Measurements from ENCODE around the gene EFCAB12.
"Not testable (repeated sequence)": the region's sequence is repeated elsewhere in the genome, so short reads cannot be mapped to it uniquely, and the experiment has no call there.

The EFCAB12 gene

DNA sequence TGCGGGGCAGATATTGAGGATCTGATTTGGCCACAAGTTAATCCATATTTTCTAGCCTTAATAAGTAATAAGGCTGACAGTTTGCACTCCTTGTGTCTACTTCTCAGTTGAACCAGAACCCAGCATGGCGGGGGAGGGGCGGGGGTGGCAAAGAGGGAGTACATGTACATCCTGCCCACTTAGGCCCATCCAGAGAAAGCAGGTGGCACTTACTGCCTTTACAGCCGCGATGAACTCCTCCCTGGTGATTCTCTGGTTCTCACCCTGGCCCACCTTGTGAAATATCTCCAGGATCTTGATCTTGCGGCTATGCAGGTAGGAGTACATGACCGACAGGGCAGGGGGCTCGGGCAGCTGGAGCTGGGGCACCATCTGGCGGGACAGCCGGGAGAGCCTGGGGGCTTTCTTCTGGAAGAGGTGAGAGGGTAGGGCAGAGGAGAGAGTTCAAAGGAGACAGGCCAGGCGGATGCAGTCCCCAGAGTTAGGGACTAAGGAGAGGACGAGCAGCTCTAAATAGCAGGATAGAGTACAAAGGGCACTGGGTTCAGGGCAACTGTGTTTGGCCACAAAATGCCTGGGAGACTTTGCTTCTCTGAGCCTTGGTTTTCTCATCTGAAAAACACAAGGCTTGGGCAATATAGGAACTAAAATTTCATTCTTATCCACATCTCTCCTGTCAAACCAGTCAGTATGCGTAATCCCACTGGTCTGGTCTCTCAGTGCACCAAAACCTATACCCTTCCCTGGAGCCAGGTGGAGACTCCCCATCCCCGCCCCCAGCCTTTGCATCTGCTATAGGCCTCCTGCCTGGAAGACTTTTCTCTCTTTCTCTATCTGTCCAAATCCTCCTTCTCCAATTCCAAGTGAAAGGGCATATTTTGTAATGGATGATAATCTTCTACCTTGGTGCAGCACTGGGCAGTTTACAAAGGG is 10.1 kb downstream of the EFCAB12 start:
- no peak for DNase-seq

- no peak for DNase-seq
Observed at GRCh38 chr3:129417326-129417725, 11.1 kb downstream of the EFCAB12 start.

- DNase-seq = no peak
Observed at GRCh38 chr3:129416415-129416814, 12.0 kb downstream of the EFCAB12 start.

DNA sequence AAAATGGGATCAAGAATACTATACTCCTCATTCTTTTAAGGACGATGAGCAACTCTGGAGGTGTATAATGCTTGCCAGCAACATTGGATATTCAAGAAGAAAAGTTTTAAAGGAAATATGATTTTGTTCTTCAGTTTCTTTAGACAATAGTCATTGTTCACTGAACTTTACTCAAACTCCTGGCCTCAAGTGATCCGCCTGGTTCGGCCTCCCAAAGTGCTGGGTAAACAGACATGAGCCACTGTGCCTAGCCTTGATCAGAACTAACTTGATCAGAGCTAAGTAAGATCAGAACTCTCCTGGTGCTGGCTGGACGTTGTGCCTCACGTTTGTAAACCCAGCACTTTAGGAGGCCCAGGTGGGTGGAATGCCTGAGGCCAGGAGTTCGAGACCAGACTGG is 12.6 kb downstream of the EFCAB12 start:
- no peak for DNase-seq

DNA sequence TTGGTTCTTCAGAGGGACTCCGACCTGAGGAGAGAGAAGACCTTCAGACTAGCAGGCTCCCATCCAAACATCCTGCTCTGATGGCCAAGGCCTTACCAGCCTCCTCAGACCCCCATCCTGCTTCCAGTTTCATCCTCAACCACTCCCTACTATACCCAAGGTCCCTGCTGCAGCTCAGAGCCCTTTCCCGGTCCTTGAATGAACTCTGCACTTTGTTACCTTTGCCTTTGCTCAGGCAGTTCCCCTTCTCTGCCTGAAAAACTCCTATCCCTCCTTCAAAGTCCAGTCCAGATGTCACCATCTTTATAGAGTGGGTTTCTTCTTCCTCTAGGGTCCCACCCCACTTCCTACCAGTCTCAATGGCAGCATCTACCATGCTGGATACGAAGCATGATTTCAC is 13.1 kb downstream of the EFCAB12 start:
- DNase-seq = no peak

DNA sequence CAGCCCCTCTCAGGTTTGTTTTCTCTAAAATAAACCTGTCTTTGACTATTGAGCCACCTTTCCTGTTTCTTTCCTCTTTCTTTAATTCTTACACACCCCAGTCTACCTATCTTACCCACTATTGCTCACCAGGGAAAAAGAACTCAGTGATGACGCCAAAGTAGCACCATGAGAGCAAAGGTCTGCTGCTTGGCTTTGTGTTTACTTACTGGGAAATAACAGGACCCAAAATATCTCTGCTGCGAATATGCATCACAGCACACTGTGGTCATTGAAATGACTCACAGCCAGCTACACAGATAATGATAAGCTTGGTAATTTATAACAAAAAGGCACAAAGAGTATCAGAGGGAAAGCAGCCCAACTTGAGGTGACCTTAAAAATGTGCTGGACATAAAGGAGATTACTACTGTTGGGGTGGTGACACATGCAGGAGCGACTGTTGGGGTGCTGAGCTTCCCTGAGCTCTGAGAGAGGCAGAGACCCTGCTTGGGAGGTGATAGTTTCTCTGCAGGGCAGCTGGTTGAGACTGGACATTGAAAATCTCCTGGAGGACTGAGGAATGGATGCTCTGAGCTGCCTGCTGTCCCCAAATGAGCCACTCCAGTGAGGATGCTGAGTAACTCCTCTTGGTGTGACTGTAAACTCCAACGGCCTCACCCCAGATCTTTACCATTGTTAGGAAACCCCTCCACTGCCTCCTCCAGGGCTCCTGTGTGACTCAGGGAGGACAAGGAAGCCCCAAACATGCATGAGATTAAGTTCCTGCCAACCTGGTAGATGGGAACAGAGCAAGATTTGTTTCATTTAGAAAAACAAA is 14.5 kb downstream of the EFCAB12 start:
- no peak for DNase-seq

DNA sequence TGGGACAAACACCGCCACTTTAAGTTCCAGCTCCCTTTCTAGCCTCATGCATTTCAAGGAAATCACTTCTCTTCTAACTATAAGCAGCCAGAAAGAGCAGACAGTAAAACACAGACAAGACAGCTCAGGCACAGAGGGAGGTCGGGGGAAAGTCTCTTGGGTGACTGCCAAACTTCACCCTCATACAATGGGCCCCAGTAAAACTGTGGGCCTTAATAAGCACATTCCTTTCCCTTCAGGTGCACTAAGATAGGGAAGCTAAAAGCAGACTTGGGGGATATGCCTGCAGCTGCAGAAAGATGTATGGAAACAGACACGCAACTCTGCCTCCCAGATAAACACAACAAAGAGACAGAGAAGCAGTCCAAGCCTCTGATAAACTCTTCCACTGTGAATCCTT is 15.2 kb downstream of the EFCAB12 start:
- not testable (repeated sequence) for DNase-seq

GRCh38 chr3:129412542-129413198 is 15.8 kb downstream of the EFCAB12 start:
- no peak for DNase-seq

- no peak for DNase-seq
Observed at GRCh38 chr3:129410971-129411370, 17.5 kb downstream of the EFCAB12 start.

GRCh38 chr3:129409541-129409940 is 18.9 kb downstream of the EFCAB12 start:
- DNase-seq = no peak

DNA sequence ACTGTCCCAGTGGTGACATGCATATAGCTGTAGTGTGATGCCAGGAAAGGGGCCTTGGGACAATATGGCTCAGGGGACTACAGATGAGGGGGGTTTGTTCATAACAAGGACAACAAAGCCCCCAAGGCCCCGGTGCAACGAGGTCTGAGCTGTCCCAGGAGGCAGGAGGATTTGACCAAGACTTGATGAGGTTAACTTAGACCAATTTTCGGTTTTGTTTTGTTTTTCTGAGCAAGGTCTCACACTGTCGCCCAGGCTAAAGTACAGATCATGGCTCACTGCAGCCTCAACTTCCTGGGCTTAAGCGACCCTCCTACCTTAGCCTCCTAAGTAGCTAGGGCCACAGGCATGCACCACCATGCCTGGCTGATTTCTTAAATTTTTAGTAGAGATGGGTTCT is 23.8 kb downstream of the EFCAB12 start:
- no peak for DNase-seq

GRCh38 chr3:129404130-129404529 is 24.3 kb downstream of the EFCAB12 start:
- DNase-seq = no peak

DNA sequence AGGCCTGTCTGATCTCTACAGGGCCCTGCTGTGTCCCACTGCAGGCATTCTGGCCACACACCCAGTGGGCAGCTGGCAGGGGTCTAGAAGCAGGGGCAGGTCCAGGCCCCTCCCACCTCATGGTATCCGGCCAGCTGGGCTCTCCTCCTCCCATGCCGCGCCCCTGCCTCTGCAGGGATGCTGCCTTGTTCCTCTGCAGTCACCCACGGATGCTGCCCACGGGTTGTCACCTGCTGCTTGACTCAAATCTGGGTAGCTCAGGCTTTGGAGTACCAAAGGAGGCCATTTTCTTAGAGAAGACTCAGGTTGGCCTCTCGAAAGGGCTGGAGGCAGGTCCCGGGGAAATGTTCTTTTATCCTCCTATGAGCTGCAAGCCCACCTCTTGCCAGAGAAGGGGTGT is 25.0 kb downstream of the EFCAB12 start:
- DNase-seq = no peak

GRCh38 chr3:129402616-129403015 is 25.8 kb downstream of the EFCAB12 start:
- no peak for DNase-seq

DNA sequence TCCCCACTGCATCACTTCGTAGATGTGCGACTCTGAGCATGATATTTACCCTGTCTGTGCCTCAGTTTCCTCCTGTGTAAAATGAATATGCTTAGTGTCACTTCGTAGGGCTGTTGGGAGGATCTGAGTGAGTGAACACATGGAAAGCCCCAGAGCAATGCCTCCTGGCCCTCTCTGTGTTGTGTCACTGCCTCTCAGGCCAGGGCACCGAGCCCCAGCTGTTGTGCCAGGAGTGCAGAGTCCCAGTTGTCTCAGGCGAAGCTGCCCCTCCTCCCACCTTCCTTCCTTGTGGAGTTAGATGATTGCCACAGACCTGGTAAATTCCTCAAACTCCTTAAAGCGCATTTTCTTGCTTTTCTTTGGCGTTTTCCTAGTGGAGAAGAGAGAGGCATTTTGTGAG is 26.2 kb downstream of the EFCAB12 start:
- DNase-seq = no peak

GRCh38 chr3:129399895-129400357 is 28.5 kb downstream of the EFCAB12 start:
- DNase-seq = no peak

GRCh38 chr3:129399145-129399894 is 29.1 kb downstream of the EFCAB12 start:
- peak; percentile 60 for DNase-seq

DNA sequence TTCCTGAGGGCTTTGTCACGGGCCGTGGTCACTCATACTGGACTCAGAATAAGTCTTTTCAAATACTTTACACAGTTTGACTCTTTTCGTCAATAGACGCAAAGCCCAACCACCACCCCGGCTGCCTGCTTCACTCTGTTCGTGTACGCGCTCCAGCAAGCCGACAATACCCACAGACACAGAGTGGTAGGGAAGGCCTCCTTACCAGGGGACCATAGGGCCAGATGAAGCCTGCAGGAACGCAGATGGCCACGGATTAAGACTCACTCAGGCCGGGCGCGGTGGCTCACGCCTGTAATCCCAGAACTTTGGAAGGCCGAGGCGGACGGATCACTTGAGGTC is 29.7 kb downstream of the EFCAB12 start:
- peak; percentile 13 for DNase-seq

DNA sequence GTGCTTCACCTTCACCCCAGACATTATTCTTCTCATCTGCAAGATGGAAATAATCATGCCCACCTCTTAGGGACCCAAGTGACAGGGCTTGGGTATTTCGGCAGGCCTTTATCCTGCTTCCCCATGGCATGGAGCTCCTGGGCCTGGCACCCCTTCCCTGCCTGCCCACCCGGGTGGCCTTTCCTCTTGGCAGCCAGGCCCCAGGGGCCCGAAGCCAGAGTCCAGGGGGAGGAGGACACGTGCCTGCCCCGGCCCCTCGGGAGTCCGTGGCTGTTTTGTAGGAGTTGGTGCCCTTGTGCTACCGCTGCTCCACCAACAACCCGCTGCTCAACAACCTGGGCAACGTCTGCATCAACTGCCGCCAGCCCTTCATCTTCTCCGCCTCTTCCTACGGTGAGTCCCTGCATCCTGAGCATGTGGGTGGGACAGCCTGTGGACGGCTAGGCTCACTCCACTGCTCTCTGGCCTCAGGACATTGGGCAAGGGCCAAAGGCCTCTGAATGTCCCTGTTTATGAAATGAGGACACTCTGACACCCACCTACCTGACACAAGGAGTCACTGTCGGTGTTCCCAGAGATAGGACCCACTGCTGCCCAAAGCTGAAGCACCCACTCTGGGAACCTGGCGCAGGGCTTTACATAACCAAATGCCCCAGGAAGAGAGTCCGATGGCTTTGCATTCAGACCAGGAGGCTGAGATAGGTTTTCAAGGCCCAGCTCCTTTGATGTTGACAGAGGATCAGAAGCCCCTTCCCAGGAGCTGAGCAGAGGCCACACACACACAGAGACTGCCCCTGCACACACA is 34.5 kb downstream of the EFCAB12 start:
- not testable (repeated sequence) for DNase-seq

DNA sequence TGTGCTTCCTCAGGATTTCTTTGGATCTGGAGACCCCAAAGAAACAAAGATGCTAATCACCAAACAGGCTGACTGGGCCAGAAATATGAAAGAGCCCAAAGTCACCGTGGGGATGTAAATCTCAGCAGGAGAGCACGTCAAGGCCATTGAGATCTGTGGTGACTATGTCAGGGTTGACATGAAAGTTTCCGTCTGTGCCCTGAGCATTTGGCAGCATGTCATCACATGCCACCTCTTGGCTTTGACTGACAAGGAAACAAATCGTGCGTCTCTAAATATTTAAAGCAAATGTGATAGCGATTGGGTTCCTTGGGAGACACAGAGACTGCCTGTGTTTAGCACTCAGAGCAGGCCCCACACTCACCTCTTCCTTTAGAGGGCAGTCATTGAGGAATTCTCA is 35.2 kb downstream of the EFCAB12 start:
- DNase-seq = no peak

- DNase-seq = not testable (repeated sequence)
Observed at GRCh38 chr3:129392106-129392887, 36.1 kb downstream of the EFCAB12 start.

All from stimulated activated CD4-positive, alpha-beta T cell treated with anti-CD3 and anti-CD28 coated beads, Interleukin-4, amount 100 ng/mL, for 1 hour (primary cell).